Measurements from ENCODE around the gene B4GALT1. TPM values are rescaled to one million over a fixed set of nuclear protein-coding genes. Genes with fewer than 3 reads are reported as not detected.

B4GALT1 gene
- total RNA-seq, 1 experiment from 2014 or later: 32.0 TPM

- Histone ChIP-seq H3K9me3 (ENCODE audit: low read depth, low read length, poor library complexity, severe bottlenecking) (no peaks in the 10 kb centered on the region), H3K27me3 (replicated peaks; ENCODE audit: insufficient read depth, low read depth, low read length, poor library complexity) (no peaks in the 10 kb centered on the region), H3K27ac (ENCODE audit: low read depth, low read length, poor library complexity, severe bottlenecking) (no peak overlapping the region), H3K36me3 (ENCODE audit: insufficient read depth, low read length, poor library complexity, severe bottlenecking) (peaks cover 7% of the 10 kb centered on the region), H3K4me3 (ENCODE audit: low read depth, low read length, poor library complexity, severe bottlenecking) (no peak overlapping the region), H3K4me1 (ENCODE audit: insufficient read depth, low read length, poor library complexity, severe bottlenecking) (no peaks in the 10 kb centered on the region)
- POLR2A ChIA-PET (ENCODE audit: low non-redundant PET): no interaction called here
- no TSS peak for BruUV-seq (replicated peaks)
- TF ChIP-seq, protein P1, sequence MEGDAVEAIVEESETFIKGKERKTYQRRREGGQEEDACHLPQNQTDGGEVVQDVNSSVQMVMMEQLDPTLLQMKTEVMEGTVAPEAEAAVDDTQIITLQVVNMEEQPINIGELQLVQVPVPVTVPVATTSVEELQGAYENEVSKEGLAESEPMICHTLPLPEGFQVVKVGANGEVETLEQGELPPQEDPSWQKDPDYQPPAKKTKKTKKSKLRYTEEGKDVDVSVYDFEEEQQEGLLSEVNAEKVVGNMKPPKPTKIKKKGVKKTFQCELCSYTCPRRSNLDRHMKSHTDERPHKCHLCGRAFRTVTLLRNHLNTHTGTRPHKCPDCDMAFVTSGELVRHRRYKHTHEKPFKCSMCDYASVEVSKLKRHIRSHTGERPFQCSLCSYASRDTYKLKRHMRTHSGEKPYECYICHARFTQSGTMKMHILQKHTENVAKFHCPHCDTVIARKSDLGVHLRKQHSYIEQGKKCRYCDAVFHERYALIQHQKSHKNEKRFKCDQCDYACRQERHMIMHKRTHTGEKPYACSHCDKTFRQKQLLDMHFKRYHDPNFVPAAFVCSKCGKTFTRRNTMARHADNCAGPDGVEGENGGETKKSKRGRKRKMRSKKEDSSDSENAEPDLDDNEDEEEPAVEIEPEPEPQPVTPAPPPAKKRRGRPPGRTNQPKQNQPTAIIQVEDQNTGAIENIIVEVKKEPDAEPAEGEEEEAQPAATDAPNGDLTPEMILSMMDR (conservative IDR thresholded peaks at IDR 0.05; ENCODE audit: low read depth, low read length): no peak
- TF ChIP-seq EZH2 (IDR thresholded peaks at IDR 0.05; ENCODE audit: borderline replicate concordance, low read depth, low read length, poor library complexity, severe bottlenecking): no peak
- no peak for DNase-seq (ENCODE audit: low spot score)
- intact Hi-C loops (cut with micrococcal nuclease; ENCODE audit: unreplicated experiment): no loop called here
- CTCF ChIA-PET: no interaction called here
Observed at GRCh38 chr9:33116860-33117259, 50.3 kb downstream of the B4GALT1 start.

DNA sequence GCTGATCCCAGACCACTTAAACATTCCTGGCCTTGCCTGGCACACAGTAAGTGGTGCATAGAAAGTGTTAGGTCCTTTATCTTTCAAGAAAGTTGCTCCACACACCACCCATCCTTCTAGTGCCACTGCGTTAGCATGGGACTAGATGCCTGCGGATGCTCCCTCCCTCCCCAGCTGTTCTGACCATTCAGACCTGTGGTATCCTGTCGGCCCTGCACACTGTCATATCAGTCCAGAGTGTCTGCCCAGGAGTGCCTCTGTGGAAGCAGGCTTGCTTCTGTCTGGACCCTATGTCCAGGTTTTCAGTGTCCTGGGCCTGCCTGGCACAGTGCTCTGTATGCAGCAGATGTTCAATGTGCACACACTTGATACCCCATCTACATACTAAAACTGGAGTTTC lies 52.4 kb downstream of the B4GALT1 start:
- no TSS peak for BruUV-seq (replicated peaks)
- Histone ChIP-seq H3K36me3 (ENCODE audit: insufficient read depth, low read length, poor library complexity, severe bottlenecking) (peaks cover 7% of the 10 kb centered on the region), H3K9me3 (ENCODE audit: low read depth, low read length, poor library complexity, severe bottlenecking) (no peaks in the 10 kb centered on the region), H3K4me1 (ENCODE audit: insufficient read depth, low read length, poor library complexity, severe bottlenecking) (no peaks in the 10 kb centered on the region), H3K4me3 (ENCODE audit: low read depth, low read length, poor library complexity, severe bottlenecking) (no peak overlapping the region), H3K27me3 (replicated peaks; ENCODE audit: insufficient read depth, low read depth, low read length, poor library complexity) (no peaks in the 10 kb centered on the region), H3K27ac (ENCODE audit: low read depth, low read length, poor library complexity, severe bottlenecking) (no peak overlapping the region)
- ChIA-PET POLR2A (ENCODE audit: low non-redundant PET) (no interaction called here), CTCF (no interaction called here)
- no peak for DNase-seq (ENCODE audit: low spot score)
- intact Hi-C loops (cut with micrococcal nuclease; ENCODE audit: unreplicated experiment): no loop called here
- TF ChIP-seq, protein P1 (conservative IDR thresholded peaks at IDR 0.05; ENCODE audit: low read depth, low read length): no peak
- no peak for TF ChIP-seq EZH2 (IDR thresholded peaks at IDR 0.05; ENCODE audit: borderline replicate concordance, low read depth, low read length, poor library complexity, severe bottlenecking)

- TF ChIP-seq EZH2 (IDR thresholded peaks at IDR 0.05; ENCODE audit: borderline replicate concordance, low read depth, low read length, poor library complexity, severe bottlenecking): no peak
- TF ChIP-seq, protein P1 (conservative IDR thresholded peaks at IDR 0.05; ENCODE audit: low read depth, low read length): no peak
- Histone ChIP-seq H3K9me3 (ENCODE audit: low read depth, low read length, poor library complexity, severe bottlenecking) (no peaks in the 10 kb centered on the region), H3K27me3 (replicated peaks; ENCODE audit: insufficient read depth, low read depth, low read length, poor library complexity) (no peaks in the 10 kb centered on the region), H3K4me3 (ENCODE audit: low read depth, low read length, poor library complexity, severe bottlenecking) (no peak overlapping the region), H3K4me1 (ENCODE audit: insufficient read depth, low read length, poor library complexity, severe bottlenecking) (no peaks in the 10 kb centered on the region), H3K36me3 (ENCODE audit: insufficient read depth, low read length, poor library complexity, severe bottlenecking) (peaks cover 7% of the 10 kb centered on the region), H3K27ac (ENCODE audit: low read depth, low read length, poor library complexity, severe bottlenecking) (no peak overlapping the region)
- intact Hi-C loops (cut with micrococcal nuclease; ENCODE audit: unreplicated experiment): no loop called here
- DNase-seq (ENCODE audit: low spot score): no peak
- BruUV-seq (replicated peaks): no TSS peak
- ChIA-PET CTCF (no interaction called here), POLR2A (ENCODE audit: low non-redundant PET) (no interaction called here)
Observed at GRCh38 chr9:33113799-33114547, 53.2 kb downstream of the B4GALT1 start.
